ENCODE results near the gene AGPAT1.

Gene AGPAT1

GRCh38 chr6:32174416-32174815, 1.5 kb downstream of the AGPAT1 start:
- no peak overlapping the region for H3K4me3 ChIP-seq (ENCODE audit: low read length)
- TF ChIP-seq ZNF274 (IDR thresholded peaks at IDR 0.05; ENCODE audit: low read depth, low read length) = no peak

- no peak for TF ChIP-seq ZNF274 (IDR thresholded peaks at IDR 0.05; ENCODE audit: low read depth, low read length)
- H3K4me3 ChIP-seq (ENCODE audit: low read length) = no peak overlapping the region
Observed at GRCh38 chr6:32173051-32173727, 2.7 kb downstream of the AGPAT1 start.

- no peak overlapping the region for H3K4me3 ChIP-seq (ENCODE audit: low read length)
- no peak for TF ChIP-seq ZNF274 (IDR thresholded peaks at IDR 0.05; ENCODE audit: low read depth, low read length)
Observed at GRCh38 chr6:32171234-32171633, 4.7 kb downstream of the AGPAT1 start.

GRCh38 chr6:32170294-32170693, 5.6 kb downstream of the AGPAT1 start:
- no peak overlapping the region for H3K4me3 ChIP-seq (ENCODE audit: low read length)
- no peak for TF ChIP-seq ZNF274 (IDR thresholded peaks at IDR 0.05; ENCODE audit: low read depth, low read length)

GRCh38 chr6:32168807-32169591, 6.9 kb downstream of the AGPAT1 start:
- no peak for TF ChIP-seq ZNF274 (IDR thresholded peaks at IDR 0.05; ENCODE audit: low read depth, low read length)

GRCh38 chr6:32168350-32168749, 7.5 kb downstream of the AGPAT1 start:
- no peak overlapping the region for H3K4me3 ChIP-seq (ENCODE audit: low read length)
- TF ChIP-seq ZNF274 (IDR thresholded peaks at IDR 0.05; ENCODE audit: low read depth, low read length) = no peak

More at GRCh38 chr6:32168807-32169591, 6.9 kb downstream of the AGPAT1 start:
- H3K4me3 ChIP-seq (ENCODE audit: low read length) = no peak overlapping the region

- TF ChIP-seq ZNF274 (IDR thresholded peaks at IDR 0.05; ENCODE audit: low read depth, low read length) = no peak
- H3K4me3 ChIP-seq (ENCODE audit: low read length) = no peak overlapping the region
Observed at GRCh38 chr6:32167761-32168262, 8.1 kb downstream of the AGPAT1 start.

GRCh38 chr6:32167154-32167760, 8.6 kb downstream of the AGPAT1 start:
- TF ChIP-seq ZNF274 (IDR thresholded peaks at IDR 0.05; ENCODE audit: low read depth, low read length) = no peak
- no peak overlapping the region for H3K4me3 ChIP-seq (ENCODE audit: low read length)

- no peak for TF ChIP-seq ZNF274 (IDR thresholded peaks at IDR 0.05; ENCODE audit: low read depth, low read length)
- no peak overlapping the region for H3K4me3 ChIP-seq (ENCODE audit: low read length)
Observed at GRCh38 chr6:32166411-32167061, 9.3 kb downstream of the AGPAT1 start.

GRCh38 chr6:32164295-32164694, 11.6 kb downstream of the AGPAT1 start, which contains the start of gene EGFL8:
Gene EGFL8 (plus strand): TSS chr6:32164595. CDS start chr6:32166166, 1,571 bp downstream.
- no peak within 1 kb of the TSS for H3K4me3 ChIP-seq (ENCODE audit: low read length)
- no peak for TF ChIP-seq ZNF274 (IDR thresholded peaks at IDR 0.05; ENCODE audit: low read depth, low read length)

GRCh38 chr6:32163559-32164258, 12.2 kb downstream of the AGPAT1 start:
- no peak for TF ChIP-seq ZNF274 (IDR thresholded peaks at IDR 0.05; ENCODE audit: low read depth, low read length)
- H3K4me3 ChIP-seq (ENCODE audit: low read length) = no peak overlapping the region

- H3K4me3 ChIP-seq (ENCODE audit: low read length) = no peak overlapping the region
- TF ChIP-seq ZNF274 (IDR thresholded peaks at IDR 0.05; ENCODE audit: low read depth, low read length) = no peak
Observed at GRCh38 chr6:32158052-32158451, 17.8 kb downstream of the AGPAT1 start.

- TF ChIP-seq ZNF274 (IDR thresholded peaks at IDR 0.05; ENCODE audit: low read depth, low read length) = no peak
Observed at GRCh38 chr6:32156891-32157290, 19.0 kb downstream of the AGPAT1 start.

More at GRCh38 chr6:32156891-32157290, 19.0 kb downstream of the AGPAT1 start:
- H3K4me3 ChIP-seq (ENCODE audit: low read length) = no peak overlapping the region
